ENCODE measurements around the gene MYO15A.

- peak; percentile 66 for TF ChIP-seq CTCF (conservative IDR thresholded peaks at IDR 0.05; ENCODE audit: low read depth, low read length)
- TF ChIP-seq SMC3 (IDR thresholded peaks at IDR 0.05; ENCODE audit: low read depth, low read length), result peak; percentile 66
- TF ChIP-seq MAFK (IDR thresholded peaks at IDR 0.05; ENCODE audit: low read depth, low read length), result no peak
- TF ChIP-seq POLR2A (IDR thresholded peaks at IDR 0.05; ENCODE audit: low read depth, low read length), result no peak
- TF ChIP-seq MXI1 (IDR thresholded peaks at IDR 0.05; ENCODE audit: borderline replicate concordance, low read depth, low read length), result no peak
- peak; percentile 71 for TF ChIP-seq RAD21 (IDR thresholded peaks at IDR 0.05; ENCODE audit: low read length)
- no peak for TF ChIP-seq MAZ (IDR thresholded peaks at IDR 0.05; ENCODE audit: borderline replicate concordance, low read depth, low read length)
- TF ChIP-seq ELK1 (IDR thresholded peaks at IDR 0.05; ENCODE audit: borderline replicate concordance, low read depth, low read length), result no peak
- no peak for TF ChIP-seq CEBPB (IDR thresholded peaks at IDR 0.05; ENCODE audit: low read depth, low read length)
- TF ChIP-seq FOS (IDR thresholded peaks at IDR 0.05; ENCODE audit: low read depth, low read length), result no peak
- TF ChIP-seq USF2 (IDR thresholded peaks at IDR 0.05; ENCODE audit: low read depth, low read length), result no peak
These were observed 32.8 kb downstream of the MYO15A start for GRCh38 chr17:18141210-18141803.
